HG03521 (cell line): ENCODE measurements around the gene TMEM240.
A peak's percentile ranks its signal among the peaks of the same experiment; 100 is the strongest.
"Not testable (repeated sequence)": the region's sequence is repeated elsewhere in the genome, so short reads cannot be mapped to it uniquely, and the experiment has no call there.

ENCODE experiments used
- ATAC-seq: cut with Tn5 transposase; IDR thresholded peaks from one replicate; pipeline ENCODE4 v1.9.1; 2021; ENCODE audit warnings: mild to moderate bottlenecking, moderate library complexity; ENCODE audit not compliant: unreplicated experiment

Gene TMEM240

GRCh38 chr1:1527092-1527816 lies 13.2 kb downstream of the TMEM240 start:
- no peak for ATAC-seq

GRCh38 chr1:1526476-1526875 lies 13.9 kb downstream of the TMEM240 start:
- not testable (repeated sequence) for ATAC-seq

GRCh38 chr1:1524750-1525383 lies 15.6 kb downstream of the TMEM240 start:
- ATAC-seq = not testable (repeated sequence)

- not testable (repeated sequence) for ATAC-seq
These were observed 16.8 kb downstream of the TMEM240 start for GRCh38 chr1:1523651-1524050.

GRCh38 chr1:1523226-1523625 lies 17.2 kb downstream of the TMEM240 start:
- ATAC-seq = not testable (repeated sequence)

DNA sequence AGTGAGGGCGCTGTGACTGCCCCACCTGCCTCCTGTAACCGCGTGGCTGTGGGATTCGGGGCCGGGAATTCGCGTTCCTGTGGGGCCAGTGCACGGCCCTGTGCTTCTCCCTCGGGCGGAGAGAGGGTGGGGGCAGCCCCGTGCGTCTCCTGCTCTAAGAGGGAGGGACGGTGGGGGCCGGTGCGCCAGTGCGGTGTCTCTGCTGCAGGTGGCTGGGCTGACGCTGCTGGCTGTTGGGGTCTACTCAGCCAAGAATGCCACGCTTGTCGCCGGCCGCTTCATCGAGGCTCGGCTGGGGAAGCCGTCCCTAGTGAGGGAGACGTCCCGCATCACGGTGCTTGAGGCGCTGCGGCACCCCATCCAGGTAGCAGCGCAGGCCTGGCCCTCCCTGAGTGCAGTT lies 17.9 kb downstream of the TMEM240 start:
- ATAC-seq = not testable (repeated sequence)

- no peak for ATAC-seq
These were observed 19.1 kb downstream of the TMEM240 start for GRCh38 chr1:1521331-1521730.

DNA sequence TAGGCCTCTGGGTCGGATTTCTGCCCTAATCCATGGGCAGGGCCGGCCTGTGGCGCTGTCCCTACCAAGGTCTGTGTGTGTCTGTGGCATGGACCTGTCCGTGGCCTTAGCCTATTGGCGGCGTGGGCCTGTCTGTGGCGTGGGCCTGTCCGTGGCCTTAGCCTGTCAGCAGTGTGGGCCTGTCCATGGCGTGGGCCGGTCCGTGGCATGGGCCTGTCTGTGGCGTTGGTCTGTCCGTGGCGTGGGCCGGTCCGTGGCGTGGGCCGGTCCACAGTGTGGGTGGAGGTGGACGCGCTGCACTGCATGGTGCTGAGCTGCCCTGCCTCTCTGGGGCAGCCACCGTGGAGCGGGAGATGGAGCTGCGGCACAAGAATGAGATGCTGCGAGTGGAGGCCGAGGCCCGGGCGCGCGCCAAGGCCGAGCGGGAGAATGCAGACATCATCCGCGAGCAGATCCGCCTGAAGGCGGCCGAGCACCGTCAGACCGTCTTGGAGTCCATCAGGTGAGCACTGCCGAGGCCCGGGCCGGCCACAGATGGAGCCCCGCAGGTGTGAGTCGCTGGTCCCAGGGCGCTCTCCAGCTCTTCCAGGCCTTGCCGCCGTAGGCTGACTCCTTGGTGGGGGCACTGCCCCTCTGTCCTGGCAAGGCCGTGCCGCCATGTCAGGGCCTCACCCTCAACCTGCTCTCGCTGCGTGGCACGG lies 20.5 kb downstream of the TMEM240 start:
- not testable (repeated sequence) for ATAC-seq

GRCh38 chr1:1518621-1519007 lies 21.8 kb downstream of the TMEM240 start:
- ATAC-seq = not testable (repeated sequence)

GRCh38 chr1:1517973-1518620 lies 22.3 kb downstream of the TMEM240 start:
- ATAC-seq = no peak

DNA sequence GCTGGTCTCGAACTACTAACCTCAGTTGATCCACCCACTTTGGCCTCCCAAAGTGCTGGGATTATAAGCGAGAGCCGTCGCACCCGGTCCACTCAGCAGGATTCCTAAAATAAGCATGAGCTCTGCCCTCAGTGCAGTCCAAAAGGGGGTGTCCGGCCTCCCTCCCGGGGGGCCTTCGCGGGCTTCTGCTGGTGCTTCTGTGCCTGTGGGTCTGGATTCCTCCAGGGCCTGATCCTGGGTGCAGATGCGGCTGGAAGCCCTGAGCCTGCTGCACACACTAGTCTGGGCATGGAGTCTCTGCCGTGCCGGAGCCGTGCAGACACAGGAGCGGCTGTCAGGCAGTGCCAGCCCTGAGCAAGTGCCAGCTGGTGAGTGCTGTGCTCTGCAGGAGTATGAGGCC lies 23.5 kb downstream of the TMEM240 start:
- not testable (repeated sequence) for ATAC-seq

DNA sequence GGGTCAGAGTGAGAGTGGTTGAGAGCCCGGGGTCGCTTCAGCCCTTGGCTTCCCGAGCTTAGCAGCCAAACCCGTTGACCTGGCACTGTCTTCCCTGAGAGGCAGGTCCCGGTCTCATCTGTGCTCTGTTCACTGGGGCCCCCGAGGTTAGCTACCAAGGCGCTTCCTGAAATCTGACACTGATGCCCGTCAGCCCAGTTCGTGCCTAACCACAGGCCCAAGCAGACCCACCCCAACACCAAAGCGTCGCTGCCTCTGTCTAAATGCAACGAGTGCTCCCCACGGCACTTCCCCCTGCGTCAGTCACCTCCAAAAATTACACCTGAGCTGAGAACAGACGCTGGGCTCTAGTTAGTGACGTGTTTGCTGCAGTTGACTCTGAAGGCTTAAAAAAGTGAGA lies 26.0 kb downstream of the TMEM240 start:
- ATAC-seq = not testable (repeated sequence)

GRCh38 chr1:1513675-1514074 lies 26.7 kb downstream of the TMEM240 start:
- not testable (repeated sequence) for ATAC-seq

DNA sequence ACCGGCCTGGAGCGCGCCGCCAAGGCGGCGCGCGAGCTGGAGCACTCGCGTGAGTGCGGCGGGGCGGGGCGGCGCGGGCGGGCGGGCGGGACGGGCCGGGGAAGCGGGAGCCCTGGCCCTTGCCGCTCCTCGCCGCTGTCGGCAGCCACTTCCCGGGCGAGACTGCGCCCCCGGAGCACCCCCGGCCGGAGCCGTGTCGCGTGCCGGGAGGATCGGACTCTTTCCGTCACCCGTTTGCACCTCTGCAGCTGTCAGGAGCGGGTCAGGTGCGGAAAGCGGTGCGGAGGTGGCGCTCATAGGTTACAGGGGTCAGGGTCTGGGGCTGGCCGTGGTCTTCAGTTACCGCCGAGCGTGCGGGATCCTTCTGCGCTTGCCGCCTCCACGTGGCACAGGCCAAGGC lies 28.0 kb downstream of the TMEM240 start:
- ATAC-seq = peak; percentile 8

- peak; percentile 83 for ATAC-seq
These were observed 28.7 kb downstream of the TMEM240 start, which contains the start of gene ATAD3A for GRCh38 chr1:1511533-1512285. TSS of gene ATAD3A (plus strand) at chr1:1512162. CDS start at chr1:1512269, 107 bp downstream.

DNA sequence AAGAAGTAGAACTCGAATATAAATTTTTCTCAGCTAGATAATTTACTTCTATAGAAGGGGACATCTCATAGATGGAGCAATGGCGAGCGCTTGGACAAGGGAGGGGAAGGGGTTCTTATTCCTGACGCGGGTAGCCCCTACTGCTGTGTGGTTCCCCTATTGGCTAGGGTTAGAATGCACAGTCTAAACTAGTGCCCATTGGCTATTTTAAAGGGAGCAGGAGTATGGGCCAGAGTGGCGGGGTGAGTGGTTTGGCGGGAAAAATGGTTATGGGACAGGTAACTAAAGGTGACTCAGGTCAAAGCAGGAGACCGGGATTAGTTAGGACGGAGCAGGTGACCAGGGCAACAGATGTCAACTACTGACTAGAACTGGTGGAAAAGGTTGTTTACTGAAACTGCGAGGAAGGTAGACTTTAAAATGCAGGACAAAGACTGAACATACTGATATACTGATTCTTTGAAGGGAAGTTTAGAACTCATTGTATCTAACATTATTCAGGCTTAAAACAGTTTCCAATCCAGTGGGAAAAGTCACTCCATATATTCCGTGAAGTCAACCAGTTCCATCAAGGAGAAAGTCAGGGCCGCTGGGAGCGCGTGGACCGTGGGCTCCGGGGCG lies 29.4 kb downstream of the TMEM240 start:
- no peak for ATAC-seq

DNA sequence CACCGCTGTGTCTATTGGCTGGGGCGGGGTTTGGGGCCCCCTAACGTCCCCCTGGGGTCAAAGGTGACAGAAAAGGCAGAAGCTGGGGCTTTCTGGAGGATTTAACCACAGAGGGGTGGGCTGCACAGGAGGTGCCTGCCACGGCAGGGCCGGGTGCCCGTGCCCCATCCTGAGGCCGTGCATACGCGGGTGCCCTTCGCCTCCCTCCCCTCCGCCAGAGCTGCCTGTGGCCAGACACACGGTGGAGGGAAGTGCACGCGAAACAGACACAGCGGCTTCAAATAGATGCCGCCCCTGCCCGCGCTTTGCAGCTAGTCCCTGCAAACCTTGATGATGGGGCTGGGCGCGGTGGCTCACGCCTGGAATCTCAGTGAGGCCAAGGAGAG lies 31.0 kb downstream of the TMEM240 start:
- ATAC-seq = not testable (repeated sequence)

DNA sequence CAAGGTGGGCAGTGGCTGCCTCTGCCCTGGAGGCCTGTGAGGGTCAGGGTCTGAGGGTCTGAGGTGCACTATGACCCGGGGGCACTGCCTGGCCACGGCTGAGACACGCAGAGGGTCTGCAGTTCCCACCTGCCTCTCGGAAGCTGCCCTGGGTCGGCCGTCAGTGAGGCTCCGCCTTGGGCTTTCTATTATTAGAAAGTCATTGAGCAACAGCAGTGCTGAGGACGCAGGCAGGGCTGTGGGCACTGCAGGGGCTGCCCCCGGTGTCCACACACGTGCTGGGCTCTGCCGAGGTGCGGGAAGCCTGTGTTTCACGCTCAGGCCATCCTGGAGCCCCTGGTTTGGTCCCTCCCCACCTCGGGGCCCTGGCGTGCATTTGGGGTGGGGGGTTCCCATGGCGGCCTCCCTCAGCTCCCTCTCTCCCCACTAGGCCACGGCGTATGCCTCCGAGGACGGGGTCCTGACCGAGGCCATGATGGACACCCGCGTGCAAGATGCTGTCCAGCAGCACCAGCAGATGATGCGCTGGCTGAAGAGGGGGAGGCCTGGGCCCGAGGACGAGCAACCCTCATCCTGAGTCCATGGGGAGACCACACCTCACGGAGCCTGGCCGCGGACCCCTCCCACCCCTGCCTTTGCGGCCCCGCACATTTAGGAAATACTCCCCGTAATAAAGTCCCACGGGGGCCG lies 31.5 kb downstream of the TMEM240 start:
- ATAC-seq = not testable (repeated sequence)

DNA sequence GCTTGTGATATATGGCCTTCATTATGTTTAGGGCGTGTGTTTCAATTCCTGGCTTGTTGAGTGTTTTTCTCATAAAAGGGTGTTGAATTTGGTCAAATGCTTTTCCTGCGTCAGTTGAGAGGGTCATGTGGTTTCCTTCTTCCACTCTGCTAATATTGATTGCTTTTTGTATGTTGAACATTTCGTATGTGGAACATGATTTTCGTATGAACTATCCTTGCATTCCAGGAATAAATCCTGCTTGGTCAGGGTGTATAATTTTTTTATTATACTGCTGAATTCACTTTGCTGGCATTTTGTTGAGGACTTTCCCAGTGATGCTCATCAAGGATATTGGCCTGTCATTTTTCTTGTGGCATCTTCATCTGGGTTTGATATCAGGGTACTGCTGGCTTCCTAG lies 33.1 kb downstream of the TMEM240 start:
- ATAC-seq = no peak
